GM19324 (cell line): ENCODE measurements around the gene COL8A2.

ENCODE experiments used
- ATAC-seq: cut with Tn5 transposase; IDR thresholded peaks from one replicate; pipeline ENCODE4 v1.9.1; 2021; ENCODE audit warnings: mild to moderate bottlenecking, moderate library complexity; ENCODE audit not compliant: unreplicated experiment, low FRiP score

Gene COL8A2

DNA sequence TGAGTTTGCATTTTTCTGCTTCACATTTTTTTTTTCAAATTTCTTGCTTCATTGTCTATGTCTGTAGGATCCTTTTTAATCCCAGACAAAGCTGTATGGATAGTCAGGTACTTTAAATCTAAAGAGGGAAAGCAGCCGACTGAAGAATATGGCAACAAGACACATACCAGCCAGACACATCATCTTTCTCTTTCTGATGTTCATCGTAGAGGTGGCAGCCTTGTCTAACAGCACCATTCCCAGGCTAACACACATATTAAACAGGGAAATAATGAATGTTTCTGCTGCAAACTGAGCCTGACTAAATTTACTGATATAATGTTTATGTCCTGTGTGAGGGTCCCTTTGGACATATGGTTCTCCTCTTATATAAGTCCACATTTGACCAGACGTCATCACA lies 44.8 kb downstream of the COL8A2 start:
- ATAC-seq, result no peak

DNA sequence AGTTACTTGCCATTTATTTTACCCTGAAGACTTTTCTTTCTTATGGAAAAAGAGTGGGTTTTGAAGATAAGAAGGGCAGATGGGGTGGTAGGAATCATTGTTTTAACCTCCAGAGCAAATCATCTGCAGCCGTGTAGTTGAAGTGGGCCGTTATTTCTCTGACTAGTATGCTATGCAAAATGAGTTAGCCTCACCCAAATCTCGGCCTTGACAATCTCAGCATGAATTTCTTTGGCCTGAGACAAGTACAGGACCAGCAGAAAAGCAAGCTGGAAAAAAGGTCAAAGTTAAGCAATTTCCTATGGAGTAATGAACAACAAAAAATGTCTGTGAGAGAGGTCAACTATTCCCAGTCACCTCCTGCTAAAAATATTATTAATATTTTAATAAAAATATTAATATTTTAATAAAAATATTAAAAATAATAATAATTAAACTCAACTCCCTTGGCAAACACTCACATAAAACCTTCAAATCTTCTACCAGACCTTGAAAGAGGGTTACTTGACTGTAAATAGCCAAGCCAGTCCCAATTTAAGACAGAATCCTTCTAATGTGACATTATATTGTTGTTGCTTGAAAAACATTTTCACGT lies 47.9 kb downstream of the COL8A2 start:
- ATAC-seq, result no peak

- ATAC-seq, result no peak
These were observed 54.7 kb downstream of the COL8A2 start for GRCh38 chr1:36070349-36070748.

- ATAC-seq, result no peak
These were observed 56.2 kb downstream of the COL8A2 start for GRCh38 chr1:36068866-36069265.

DNA sequence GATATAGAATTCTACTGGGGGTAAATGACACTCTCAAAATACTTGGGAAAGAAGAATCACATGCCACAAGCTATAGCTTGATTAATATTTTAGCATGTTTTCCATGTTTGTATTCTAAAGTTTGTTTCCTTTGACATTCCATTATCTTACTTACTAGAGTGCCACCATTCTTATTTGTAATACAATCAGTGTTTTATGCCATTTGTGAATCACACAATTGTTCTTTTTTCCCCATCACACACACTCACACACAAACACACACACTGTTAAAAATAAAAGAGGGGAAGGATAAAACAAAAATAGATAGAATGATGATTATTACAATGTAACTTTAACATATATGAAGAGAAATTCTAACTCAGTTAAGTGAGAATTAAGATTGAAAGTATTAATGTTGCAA lies 57.2 kb downstream of the COL8A2 start:
- no peak for ATAC-seq

GRCh38 chr1:36062315-36062714 lies 62.7 kb downstream of the COL8A2 start:
- ATAC-seq, result no peak

GRCh38 chr1:36055706-36056105 lies 69.3 kb downstream of the COL8A2 start:
- no peak for ATAC-seq

DNA sequence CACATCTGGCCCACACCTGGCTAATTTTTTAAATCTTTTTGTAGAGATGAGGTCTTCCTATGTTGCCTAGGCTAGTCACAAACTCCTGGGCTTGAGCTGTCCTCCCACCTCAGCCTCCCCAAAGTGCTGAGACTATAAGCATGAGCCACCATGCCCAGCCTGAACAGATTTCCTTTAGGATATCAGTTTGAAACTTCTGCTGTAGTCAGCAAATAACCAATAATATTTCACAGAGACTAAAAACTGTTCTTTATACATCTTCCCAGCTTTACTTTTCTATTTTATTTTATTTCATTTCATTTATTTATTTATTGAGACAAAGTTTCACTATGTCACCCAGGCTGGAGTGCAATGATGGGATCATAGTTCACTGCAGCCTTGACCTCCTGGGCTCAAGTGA lies 71.0 kb downstream of the COL8A2 start:
- no peak for ATAC-seq

DNA sequence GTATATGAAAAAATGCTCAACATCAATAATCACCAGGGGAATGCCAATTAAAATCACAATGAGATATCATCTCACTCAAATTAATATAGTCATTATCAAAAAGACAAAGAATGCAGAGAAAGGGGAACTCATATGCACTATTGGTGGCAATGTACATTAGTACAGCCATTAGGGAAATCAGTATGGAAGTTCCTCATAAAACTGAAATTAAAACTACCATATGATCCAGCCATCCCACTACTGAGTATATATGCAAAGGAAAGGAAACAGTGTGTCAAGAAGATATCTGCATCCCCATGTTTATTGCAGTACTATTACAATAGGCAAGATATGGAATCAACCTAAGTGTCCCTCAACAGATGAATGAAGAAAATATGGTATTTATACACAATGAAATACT lies 73.2 kb downstream of the COL8A2 start:
- ATAC-seq, result no peak
